ENCODE measurements around the gene CCER1.

GRCh38 chr12:90987101-90987500 lies 32.1 kb upstream of the CCER1 start:
- TF ChIP-seq, protein P1, sequence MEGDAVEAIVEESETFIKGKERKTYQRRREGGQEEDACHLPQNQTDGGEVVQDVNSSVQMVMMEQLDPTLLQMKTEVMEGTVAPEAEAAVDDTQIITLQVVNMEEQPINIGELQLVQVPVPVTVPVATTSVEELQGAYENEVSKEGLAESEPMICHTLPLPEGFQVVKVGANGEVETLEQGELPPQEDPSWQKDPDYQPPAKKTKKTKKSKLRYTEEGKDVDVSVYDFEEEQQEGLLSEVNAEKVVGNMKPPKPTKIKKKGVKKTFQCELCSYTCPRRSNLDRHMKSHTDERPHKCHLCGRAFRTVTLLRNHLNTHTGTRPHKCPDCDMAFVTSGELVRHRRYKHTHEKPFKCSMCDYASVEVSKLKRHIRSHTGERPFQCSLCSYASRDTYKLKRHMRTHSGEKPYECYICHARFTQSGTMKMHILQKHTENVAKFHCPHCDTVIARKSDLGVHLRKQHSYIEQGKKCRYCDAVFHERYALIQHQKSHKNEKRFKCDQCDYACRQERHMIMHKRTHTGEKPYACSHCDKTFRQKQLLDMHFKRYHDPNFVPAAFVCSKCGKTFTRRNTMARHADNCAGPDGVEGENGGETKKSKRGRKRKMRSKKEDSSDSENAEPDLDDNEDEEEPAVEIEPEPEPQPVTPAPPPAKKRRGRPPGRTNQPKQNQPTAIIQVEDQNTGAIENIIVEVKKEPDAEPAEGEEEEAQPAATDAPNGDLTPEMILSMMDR (conservative IDR thresholded peaks at IDR 0.05; ENCODE audit: low read depth in 2 of 2) = no peak
- no peak for TF ChIP-seq EZH2 (IDR thresholded peaks at IDR 0.05; ENCODE audit: low read depth, unreplicated experiment)
